Kidney capillary endothelial cell (primary cell): ENCODE results near the gene TMEM236.
A peak's percentile ranks its signal among the peaks of the same experiment; 100 is the strongest.
"Not testable (repeated sequence)": the region's sequence is repeated elsewhere in the genome, so short reads cannot be mapped to it uniquely, and the experiment has no call there.

Experiments used
- DNase-seq: peaks from one replicate; pipeline ENCODE4 v3.0.0-alpha.2; 2018; ENCODE audit warnings: low spot score

TMEM236 gene

GRCh38 chr10:17751781-17752445, at the start of gene TMEM236:
Gene TMEM236 (plus strand): TSS chr10:17752201. CDS start chr10:17752296, 95 bp downstream.
- no peak for DNase-seq

- no peak for DNase-seq
Measured at GRCh38 chr10:17703706-17704105, 48.3 kb upstream of the TMEM236 start.

- no peak for DNase-seq
Measured at GRCh38 chr10:17708821-17709220, 43.2 kb upstream of the TMEM236 start.

GRCh38 chr10:17709492-17709891, 42.5 kb upstream of the TMEM236 start:
- DNase-seq = no peak

GRCh38 chr10:17710181-17710580, 41.8 kb upstream of the TMEM236 start:
- DNase-seq = no peak

GRCh38 chr10:17712053-17712452, 39.9 kb upstream of the TMEM236 start:
- no peak for DNase-seq

GRCh38 chr10:17712717-17713471, 39.1 kb upstream of the TMEM236 start:
- no peak for DNase-seq

- DNase-seq = no peak
Measured at GRCh38 chr10:17713758-17714157, 38.2 kb upstream of the TMEM236 start.

GRCh38 chr10:17716161-17716560, 35.8 kb upstream of the TMEM236 start:
- DNase-seq = no peak

- not testable (repeated sequence) for DNase-seq
Measured at GRCh38 chr10:17722317-17723014, 29.5 kb upstream of the TMEM236 start.

- no peak for DNase-seq
Measured at GRCh38 chr10:17725703-17726102, 26.3 kb upstream of the TMEM236 start.

- no peak for DNase-seq
Measured at GRCh38 chr10:17729630-17730029, 22.4 kb upstream of the TMEM236 start.

GRCh38 chr10:17730667-17731066, 21.3 kb upstream of the TMEM236 start:
- DNase-seq = no peak

- no peak for DNase-seq
Measured at GRCh38 chr10:17731331-17732020, 20.5 kb upstream of the TMEM236 start.

GRCh38 chr10:17733620-17734019, 18.4 kb upstream of the TMEM236 start:
- no peak for DNase-seq

- no peak for DNase-seq
Measured at GRCh38 chr10:17734432-17735080, 17.4 kb upstream of the TMEM236 start.

- peak; percentile 23 for DNase-seq
Measured at GRCh38 chr10:17735166-17735941, 16.6 kb upstream of the TMEM236 start.

GRCh38 chr10:17736223-17736622, 15.8 kb upstream of the TMEM236 start:
- no peak for DNase-seq

GRCh38 chr10:17737027-17737965, 14.7 kb upstream of the TMEM236 start:
- DNase-seq = peak; percentile 49

GRCh38 chr10:17740668-17741067, 11.3 kb upstream of the TMEM236 start:
- no peak for DNase-seq
